ENCODE measurements around the gene RAB3IL1.

DNA sequence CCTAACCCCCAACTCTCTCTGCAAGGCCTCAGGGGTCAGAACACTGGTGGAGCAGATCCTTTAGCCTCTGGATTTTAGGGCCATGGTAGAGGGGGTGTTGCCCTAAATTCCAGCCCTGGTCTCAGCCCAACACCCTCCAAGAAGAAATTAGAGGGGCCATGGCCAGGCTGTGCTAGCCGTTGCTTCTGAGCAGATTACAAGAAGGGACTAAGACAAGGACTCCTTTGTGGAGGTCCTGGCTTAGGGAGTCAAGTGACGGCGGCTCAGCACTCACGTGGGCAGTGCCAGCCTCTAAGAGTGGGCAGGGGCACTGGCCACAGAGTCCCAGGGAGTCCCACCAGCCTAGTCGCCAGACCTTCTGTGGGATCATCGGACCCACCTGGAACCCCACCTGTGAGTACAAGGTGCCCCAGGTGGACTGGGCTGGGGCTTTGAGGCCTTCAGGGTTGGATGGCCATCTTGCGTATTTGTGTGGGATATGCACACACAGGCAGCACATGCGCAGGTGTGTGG, 32.7 kb upstream of the RAB3IL1 start, which contains the start of gene BEST1:
- TF ChIP-seq, protein P1, sequence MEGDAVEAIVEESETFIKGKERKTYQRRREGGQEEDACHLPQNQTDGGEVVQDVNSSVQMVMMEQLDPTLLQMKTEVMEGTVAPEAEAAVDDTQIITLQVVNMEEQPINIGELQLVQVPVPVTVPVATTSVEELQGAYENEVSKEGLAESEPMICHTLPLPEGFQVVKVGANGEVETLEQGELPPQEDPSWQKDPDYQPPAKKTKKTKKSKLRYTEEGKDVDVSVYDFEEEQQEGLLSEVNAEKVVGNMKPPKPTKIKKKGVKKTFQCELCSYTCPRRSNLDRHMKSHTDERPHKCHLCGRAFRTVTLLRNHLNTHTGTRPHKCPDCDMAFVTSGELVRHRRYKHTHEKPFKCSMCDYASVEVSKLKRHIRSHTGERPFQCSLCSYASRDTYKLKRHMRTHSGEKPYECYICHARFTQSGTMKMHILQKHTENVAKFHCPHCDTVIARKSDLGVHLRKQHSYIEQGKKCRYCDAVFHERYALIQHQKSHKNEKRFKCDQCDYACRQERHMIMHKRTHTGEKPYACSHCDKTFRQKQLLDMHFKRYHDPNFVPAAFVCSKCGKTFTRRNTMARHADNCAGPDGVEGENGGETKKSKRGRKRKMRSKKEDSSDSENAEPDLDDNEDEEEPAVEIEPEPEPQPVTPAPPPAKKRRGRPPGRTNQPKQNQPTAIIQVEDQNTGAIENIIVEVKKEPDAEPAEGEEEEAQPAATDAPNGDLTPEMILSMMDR (IDR thresholded peaks at IDR 0.05; ENCODE audit: borderline replicate concordance, extremely low read depth, low read length, poor library complexity, severe bottlenecking), result no peak
- TF ChIP-seq EZH2 (IDR thresholded peaks at IDR 0.05; ENCODE audit: borderline replicate concordance, low read depth, low read length, severe bottlenecking), result no peak
